ENCODE results near the gene ANKS1B.

Gene ANKS1B

DNA sequence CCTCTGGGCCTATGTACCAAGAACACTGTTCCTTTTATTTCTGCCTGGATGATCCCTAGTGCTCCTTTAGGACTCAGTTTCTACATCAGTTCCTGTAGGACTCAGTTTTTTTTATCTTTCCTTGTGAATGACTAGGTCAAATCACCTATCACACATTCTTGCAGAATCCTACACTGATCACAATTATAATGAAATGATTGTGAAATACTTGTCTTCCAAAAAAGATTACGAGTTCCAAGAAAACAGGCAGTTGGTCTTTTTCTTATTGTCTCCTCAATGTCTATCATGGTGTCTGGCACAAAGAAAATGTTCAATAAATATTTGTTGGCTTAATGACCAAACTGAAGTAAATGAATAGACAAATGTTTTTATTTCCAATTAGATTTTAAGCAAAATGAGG is 432.7 kb downstream of the ANKS1B start:
- H3K4me1 Mint-ChIP-seq (ENCODE audit: low read depth) = no peaks in the 10 kb centered on the region
- peaks cover 9% of the 10 kb centered on the region for H3K9me3 Mint-ChIP-seq
- no peaks in the 10 kb centered on the region for H3K36me3 Mint-ChIP-seq (ENCODE audit: low read depth)
- no peak overlapping the region for H3K27ac Mint-ChIP-seq
- intact Hi-C loops (cut with micrococcal nuclease) = no loop called here
- H3K27me3 Mint-ChIP-seq = no peaks in the 10 kb centered on the region
- no peak overlapping the region for H3K4me3 Mint-ChIP-seq

- intact Hi-C loops (cut with micrococcal nuclease) = no loop called here
- H3K27me3 Mint-ChIP-seq = no peaks in the 10 kb centered on the region
- H3K4me1 Mint-ChIP-seq (ENCODE audit: low read depth) = no peaks in the 10 kb centered on the region
- H3K27ac Mint-ChIP-seq = no peak overlapping the region
- no peaks in the 10 kb centered on the region for H3K9me3 Mint-ChIP-seq
- H3K36me3 Mint-ChIP-seq (ENCODE audit: low read depth) = no peaks in the 10 kb centered on the region
- H3K4me3 Mint-ChIP-seq = no peak overlapping the region
Observed at GRCh38 chr12:99549651-99550050, 435.1 kb downstream of the ANKS1B start.

GRCh38 chr12:99549196-99549595 is 435.5 kb downstream of the ANKS1B start:
- Mint-ChIP-seq H3K36me3 (ENCODE audit: low read depth) (no peaks in the 10 kb centered on the region), H3K4me1 (ENCODE audit: low read depth) (no peaks in the 10 kb centered on the region), H3K27ac (no peak overlapping the region), H3K27me3 (no peaks in the 10 kb centered on the region), H3K9me3 (no peaks in the 10 kb centered on the region), H3K4me3 (no peak overlapping the region)
- intact Hi-C loops (cut with micrococcal nuclease) = no loop called here

- Mint-ChIP-seq H3K36me3 (ENCODE audit: low read depth) (no peaks in the 10 kb centered on the region), H3K4me1 (ENCODE audit: low read depth) (no peaks in the 10 kb centered on the region), H3K9me3 (no peaks in the 10 kb centered on the region), H3K27ac (no peak overlapping the region), H3K27me3 (no peaks in the 10 kb centered on the region), H3K4me3 (no peak overlapping the region)
- intact Hi-C loops (cut with micrococcal nuclease) = no loop called here
Observed at GRCh38 chr12:99544457-99544856, 440.3 kb downstream of the ANKS1B start.

DNA sequence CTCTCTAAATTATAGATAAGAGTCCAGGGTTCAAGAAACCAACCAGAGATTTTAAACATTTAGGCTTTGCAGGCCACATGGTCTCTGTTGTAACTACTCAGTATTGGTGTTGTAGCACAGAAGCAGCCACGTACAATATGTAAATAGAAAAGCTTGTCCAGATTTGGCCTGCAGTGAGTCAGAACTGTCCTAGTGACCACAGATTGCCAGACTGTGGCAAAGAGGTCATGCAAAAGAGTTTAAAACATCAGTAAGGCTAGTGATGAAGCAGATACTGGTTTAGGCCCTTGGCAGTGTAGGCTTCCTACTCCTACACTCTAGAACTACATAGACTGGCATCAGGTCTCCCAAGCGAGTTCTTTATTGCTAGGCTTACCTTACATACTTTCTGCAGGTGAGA is 454.8 kb downstream of the ANKS1B start:
- H3K4me1 Mint-ChIP-seq (ENCODE audit: low read depth) = no peaks in the 10 kb centered on the region
- intact Hi-C loops (cut with micrococcal nuclease) = no loop called here
- H3K27ac Mint-ChIP-seq = no peak overlapping the region
- no peaks in the 10 kb centered on the region for H3K36me3 Mint-ChIP-seq (ENCODE audit: low read depth)
- H3K27me3 Mint-ChIP-seq = no peaks in the 10 kb centered on the region
- no peaks in the 10 kb centered on the region for H3K9me3 Mint-ChIP-seq
- no peak overlapping the region for H3K4me3 Mint-ChIP-seq

DNA sequence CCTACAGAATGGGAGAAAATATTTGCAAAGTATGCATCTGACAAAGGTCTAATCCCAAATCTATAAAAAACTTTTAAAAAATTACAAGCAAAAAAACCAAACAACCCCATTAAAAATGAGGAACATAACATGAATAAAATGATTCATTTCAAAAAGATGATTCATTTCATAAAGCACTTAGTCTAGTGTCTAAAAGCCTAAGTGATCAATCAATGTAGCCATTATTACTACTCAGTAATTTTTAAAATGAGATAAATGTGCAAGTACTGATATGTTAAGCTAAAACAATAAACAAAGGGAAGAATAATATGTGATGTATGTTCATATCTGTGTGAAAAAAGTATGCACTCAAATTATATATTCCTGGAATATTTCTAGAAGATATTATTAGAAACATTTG is 456.3 kb downstream of the ANKS1B start:
- no peaks in the 10 kb centered on the region for H3K36me3 Mint-ChIP-seq (ENCODE audit: low read depth)
- no peaks in the 10 kb centered on the region for H3K4me1 Mint-ChIP-seq (ENCODE audit: low read depth)
- H3K27ac Mint-ChIP-seq = no peak overlapping the region
- no peak overlapping the region for H3K4me3 Mint-ChIP-seq
- H3K27me3 Mint-ChIP-seq = no peaks in the 10 kb centered on the region
- H3K9me3 Mint-ChIP-seq = peaks cover 8% of the 10 kb centered on the region
- intact Hi-C loops (cut with micrococcal nuclease) = no loop called here

- Mint-ChIP-seq H3K4me3 (no peak overlapping the region), H3K9me3 (peaks cover 29% of the 10 kb centered on the region), H3K27ac (no peak overlapping the region), H3K4me1 (ENCODE audit: low read depth) (no peaks in the 10 kb centered on the region), H3K27me3 (no peaks in the 10 kb centered on the region), H3K36me3 (ENCODE audit: low read depth) (no peaks in the 10 kb centered on the region)
- intact Hi-C loops (cut with micrococcal nuclease) = no loop called here
Observed at GRCh38 chr12:99523853-99524252, 460.9 kb downstream of the ANKS1B start.

- Mint-ChIP-seq H3K36me3 (ENCODE audit: low read depth) (no peaks in the 10 kb centered on the region), H3K9me3 (peaks cover 29% of the 10 kb centered on the region), H3K4me3 (no peak overlapping the region), H3K4me1 (ENCODE audit: low read depth) (no peaks in the 10 kb centered on the region), H3K27ac (no peak overlapping the region), H3K27me3 (no peaks in the 10 kb centered on the region)
- intact Hi-C loops (cut with micrococcal nuclease) = no loop called here
Observed at GRCh38 chr12:99522456-99522855, 462.3 kb downstream of the ANKS1B start.

DNA sequence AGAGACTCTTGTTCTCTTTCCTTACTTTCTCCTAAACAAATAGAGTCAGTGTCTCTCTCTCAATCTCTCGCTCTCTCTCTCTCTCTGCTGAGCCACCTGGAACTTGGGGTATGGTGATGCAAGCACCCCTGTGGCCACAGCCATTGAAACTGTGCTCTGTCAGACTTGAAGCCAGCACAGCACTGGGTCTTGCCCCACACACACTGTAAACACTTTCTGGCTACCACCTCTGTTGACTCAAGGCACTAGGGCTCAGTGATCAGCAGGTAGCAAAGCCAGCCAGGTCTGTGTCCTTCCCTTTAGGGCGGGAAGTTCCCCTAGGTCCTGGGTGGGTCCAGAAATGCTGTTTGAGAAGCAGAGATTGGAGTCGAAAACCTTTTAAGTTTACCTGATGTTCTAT is 463.1 kb downstream of the ANKS1B start:
- no peaks in the 10 kb centered on the region for H3K4me1 Mint-ChIP-seq (ENCODE audit: low read depth)

DNA sequence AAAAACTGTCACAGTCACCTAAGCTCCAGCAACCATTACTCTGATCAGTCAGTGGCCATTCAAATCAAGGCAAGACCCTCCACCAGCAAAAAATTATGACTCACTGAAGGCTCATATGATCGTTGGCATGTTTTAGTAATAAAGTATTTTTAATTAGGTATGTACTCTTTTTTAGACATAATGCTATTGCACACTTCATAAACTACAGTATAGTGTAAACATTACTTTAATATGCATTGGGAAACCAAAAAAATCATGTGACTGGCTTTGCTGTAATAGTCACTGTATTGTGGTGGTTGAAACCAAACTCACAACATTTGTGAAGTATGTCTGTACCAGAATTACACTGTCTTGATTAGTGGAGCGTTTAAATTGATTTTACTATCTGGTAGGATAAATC is 471.7 kb downstream of the ANKS1B start:
- Mint-ChIP-seq H3K9me3 (peaks cover 33% of the 10 kb centered on the region), H3K27me3 (no peaks in the 10 kb centered on the region), H3K36me3 (ENCODE audit: low read depth) (no peaks in the 10 kb centered on the region), H3K27ac (no peak overlapping the region), H3K4me3 (no peak overlapping the region), H3K4me1 (ENCODE audit: low read depth) (no peaks in the 10 kb centered on the region)
- intact Hi-C loops (cut with micrococcal nuclease) = no loop called here

More for the DNA sequence above, 463.1 kb downstream of the ANKS1B start:
- peaks cover 29% of the 10 kb centered on the region for H3K9me3 Mint-ChIP-seq
- no peaks in the 10 kb centered on the region for H3K27me3 Mint-ChIP-seq
- H3K4me3 Mint-ChIP-seq = no peak overlapping the region
- intact Hi-C loops (cut with micrococcal nuclease) = no loop called here
- H3K36me3 Mint-ChIP-seq (ENCODE audit: low read depth) = no peaks in the 10 kb centered on the region
- H3K27ac Mint-ChIP-seq = no peak overlapping the region

GRCh38 chr12:99505805-99506204 is 478.9 kb downstream of the ANKS1B start:
- Mint-ChIP-seq H3K27ac (no peak overlapping the region), H3K9me3 (peaks cover 38% of the 10 kb centered on the region), H3K27me3 (no peaks in the 10 kb centered on the region), H3K4me1 (ENCODE audit: low read depth) (no peaks in the 10 kb centered on the region), H3K4me3 (no peak overlapping the region), H3K36me3 (ENCODE audit: low read depth) (no peaks in the 10 kb centered on the region)
- intact Hi-C loops (cut with micrococcal nuclease) = no loop called here

- Mint-ChIP-seq H3K27ac (no peak overlapping the region), H3K36me3 (ENCODE audit: low read depth) (no peaks in the 10 kb centered on the region), H3K9me3 (peaks cover 28% of the 10 kb centered on the region), H3K27me3 (no peaks in the 10 kb centered on the region), H3K4me1 (ENCODE audit: low read depth) (no peaks in the 10 kb centered on the region), H3K4me3 (no peak overlapping the region)
- intact Hi-C loops (cut with micrococcal nuclease) = no loop called here
Observed at GRCh38 chr12:99498756-99499155, 486.0 kb downstream of the ANKS1B start.

GRCh38 chr12:99495799-99496198 is 488.9 kb downstream of the ANKS1B start:
- Mint-ChIP-seq H3K4me3 (no peak overlapping the region), H3K27me3 (no peaks in the 10 kb centered on the region), H3K4me1 (ENCODE audit: low read depth) (no peaks in the 10 kb centered on the region), H3K9me3 (peaks cover 11% of the 10 kb centered on the region), H3K36me3 (ENCODE audit: low read depth) (no peaks in the 10 kb centered on the region), H3K27ac (no peak overlapping the region)
- intact Hi-C loops (cut with micrococcal nuclease) = no loop called here

DNA sequence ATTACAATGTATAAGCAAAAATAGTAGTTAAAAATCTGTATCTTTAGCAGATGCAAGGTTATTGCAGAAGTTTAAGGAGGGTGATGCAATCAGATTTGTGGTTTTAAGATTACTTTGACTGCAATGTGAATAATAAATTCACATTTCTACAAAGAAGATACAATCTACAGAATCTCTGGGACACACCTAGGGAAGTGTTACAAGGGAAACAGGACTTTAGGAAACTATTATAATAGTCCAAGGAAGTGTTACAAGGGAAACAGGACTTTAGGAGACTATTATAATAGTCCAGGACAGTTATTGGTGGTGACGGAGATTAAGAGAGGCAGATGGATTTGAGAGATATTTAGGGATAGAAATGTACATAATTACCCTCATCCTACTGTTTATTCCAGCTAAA is 491.5 kb downstream of the ANKS1B start:
- no peaks in the 10 kb centered on the region for H3K27me3 Mint-ChIP-seq
- H3K36me3 Mint-ChIP-seq (ENCODE audit: low read depth) = no peaks in the 10 kb centered on the region
- H3K4me1 Mint-ChIP-seq (ENCODE audit: low read depth) = no peaks in the 10 kb centered on the region
- intact Hi-C loops (cut with micrococcal nuclease) = no loop called here
- peaks cover 6% of the 10 kb centered on the region for H3K9me3 Mint-ChIP-seq
- H3K4me3 Mint-ChIP-seq = no peak overlapping the region
- H3K27ac Mint-ChIP-seq = no peak overlapping the region

DNA sequence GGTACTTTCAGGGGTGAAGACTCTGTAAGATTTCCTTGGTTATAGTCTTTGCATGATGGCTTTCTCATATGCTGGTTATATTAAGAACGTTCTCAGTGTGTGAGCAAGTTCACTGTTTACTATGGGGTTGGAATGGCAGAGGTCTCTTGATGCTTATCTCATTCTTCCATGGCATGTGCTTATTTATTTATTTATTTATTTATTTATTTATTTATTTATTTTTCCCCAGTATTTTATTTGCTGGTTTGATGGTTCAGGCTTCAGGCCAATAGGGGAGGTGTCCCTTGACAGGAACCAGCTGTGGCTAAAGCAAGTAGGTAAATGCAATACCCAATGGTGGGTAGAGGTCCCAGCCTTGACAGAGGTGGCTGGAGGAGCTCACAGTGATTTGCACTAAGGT is 498.5 kb downstream of the ANKS1B start:
- Mint-ChIP-seq H3K9me3 (peaks cover 33% of the 10 kb centered on the region), H3K36me3 (ENCODE audit: low read depth) (no peaks in the 10 kb centered on the region), H3K4me3 (no peak overlapping the region), H3K27me3 (no peaks in the 10 kb centered on the region), H3K4me1 (ENCODE audit: low read depth) (no peaks in the 10 kb centered on the region), H3K27ac (no peak overlapping the region)
- intact Hi-C loops (cut with micrococcal nuclease) = no loop called here

Measured in dendritic cell treated with granulocyte-macrophage colony-stimulating factor and Interleukin-4, amounts not matched to agents 40 ng/mL and 50 ng/mL, for 4 days (primary cell).